Neutrophil (primary cell): ENCODE measurements around the gene NCL.

Source experiments
- H3K27ac ChIP-seq: fragments of 200-600 bp; sonication (generic); 2 replicates; pipeline ENCODE4 v1.5.1; 2016; ENCODE audit warnings: mild to moderate bottlenecking, moderate library complexity
- H3K27me3 ChIP-seq: fragments of 200-600 bp; sonication (generic); 2 replicates; pipeline ENCODE4 v1.6.0; 2016; ENCODE audit warnings: mild to moderate bottlenecking
- H3K36me3 ChIP-seq: fragments of 200-600 bp; sonication (generic); 2 replicates; pipeline ENCODE4 v1.5.1; 2017
- H3K4me1 ChIP-seq, 2 experiments: fragments of 200-600 bp in 1 of 2; sonication (generic) in 1 of 2; 1 replicate in 1 of 2; 2 replicates in 1 of 2; pipeline versions ENCODE4 v1.5.1 to v1.6.1; 2013 to 2016; ENCODE audit warnings: low read depth in 1 of 2, low read length in 1 of 2, mild to moderate bottlenecking in 1 of 2, moderate library complexity in 1 of 2; ENCODE audit not compliant: control insufficient read depth in 1 of 2, insufficient read depth in 1 of 2
- H3K4me3 ChIP-seq, 2 experiments: fragments of 200-600 bp in 1 of 2; sonication (generic) in 1 of 2; 1 replicate in 1 of 2; 2 replicates in 1 of 2; pipeline ENCODE4 v1.5.1; 2013 to 2016; ENCODE audit warnings: low read depth in 1 of 2, low read length in 1 of 2, mild to moderate bottlenecking in 1 of 2, moderate library complexity in 1 of 2
- H3K9me3 ChIP-seq: fragments of 200-600 bp; sonication (generic); 2 replicates; pipeline ENCODE4 v1.5.1; 2016
- TF ChIP-seq, protein P1 (sequence below): fragments of 200-600 bp; sonication (generic); IDR thresholded peaks from 2 replicates; pipeline ENCODE4 v1.5.1; 2016; ENCODE audit warnings: antibody characterized with exemption

Gene NCL

DNA sequence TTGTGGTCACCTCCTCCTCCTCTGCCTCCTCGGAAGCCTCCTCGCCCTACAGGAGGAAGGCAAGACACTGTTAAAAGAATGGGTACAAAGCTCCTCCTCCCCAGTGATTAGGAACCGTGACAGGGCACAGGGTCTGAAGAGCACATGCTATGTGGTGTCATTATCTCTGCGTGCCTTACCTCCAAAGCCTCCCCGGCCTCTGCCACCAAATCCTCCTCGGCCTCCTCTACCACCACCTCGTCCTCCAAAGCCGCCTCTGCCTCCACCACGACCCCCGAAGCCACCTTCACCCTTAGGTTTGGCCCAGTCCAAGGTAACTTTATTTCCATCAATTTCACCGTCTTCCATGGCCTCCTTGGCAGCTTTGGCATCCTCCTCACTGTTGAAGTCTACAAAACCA lies 9.1 kb downstream of the NCL start:
- H3K27me3 ChIP-seq: no peaks in the 10 kb centered on the region
- no peaks in the 10 kb centered on the region for H3K4me1 ChIP-seq
- H3K27ac ChIP-seq: no peak overlapping the region
- H3K4me3 ChIP-seq: no peak overlapping the region
- TF ChIP-seq, protein P1, sequence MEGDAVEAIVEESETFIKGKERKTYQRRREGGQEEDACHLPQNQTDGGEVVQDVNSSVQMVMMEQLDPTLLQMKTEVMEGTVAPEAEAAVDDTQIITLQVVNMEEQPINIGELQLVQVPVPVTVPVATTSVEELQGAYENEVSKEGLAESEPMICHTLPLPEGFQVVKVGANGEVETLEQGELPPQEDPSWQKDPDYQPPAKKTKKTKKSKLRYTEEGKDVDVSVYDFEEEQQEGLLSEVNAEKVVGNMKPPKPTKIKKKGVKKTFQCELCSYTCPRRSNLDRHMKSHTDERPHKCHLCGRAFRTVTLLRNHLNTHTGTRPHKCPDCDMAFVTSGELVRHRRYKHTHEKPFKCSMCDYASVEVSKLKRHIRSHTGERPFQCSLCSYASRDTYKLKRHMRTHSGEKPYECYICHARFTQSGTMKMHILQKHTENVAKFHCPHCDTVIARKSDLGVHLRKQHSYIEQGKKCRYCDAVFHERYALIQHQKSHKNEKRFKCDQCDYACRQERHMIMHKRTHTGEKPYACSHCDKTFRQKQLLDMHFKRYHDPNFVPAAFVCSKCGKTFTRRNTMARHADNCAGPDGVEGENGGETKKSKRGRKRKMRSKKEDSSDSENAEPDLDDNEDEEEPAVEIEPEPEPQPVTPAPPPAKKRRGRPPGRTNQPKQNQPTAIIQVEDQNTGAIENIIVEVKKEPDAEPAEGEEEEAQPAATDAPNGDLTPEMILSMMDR: no peak
- H3K36me3 ChIP-seq: peaks cover 72% of the 10 kb centered on the region
- H3K9me3 ChIP-seq: no peaks in the 10 kb centered on the region

DNA sequence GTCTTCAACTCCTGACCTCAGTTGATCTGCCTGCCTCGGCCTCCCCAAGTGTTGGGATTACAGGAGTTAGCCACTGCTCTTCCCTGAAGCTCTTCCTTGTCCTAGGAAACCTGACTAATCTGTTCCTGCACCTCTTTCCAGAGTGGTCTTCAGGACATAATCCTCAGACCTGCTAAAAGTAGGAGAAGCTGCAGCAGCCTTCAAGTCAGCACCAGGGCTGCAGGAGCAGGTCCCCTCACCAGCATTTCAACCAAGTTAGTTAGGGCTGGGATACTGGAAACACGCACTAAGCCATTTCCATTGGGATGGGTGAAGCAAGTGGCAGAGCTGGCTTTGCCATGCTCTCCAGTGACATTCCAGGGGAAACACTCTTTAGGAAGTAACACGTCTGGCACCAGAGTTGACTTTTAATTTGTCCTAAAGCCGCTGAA lies 9.9 kb downstream of the NCL start:
- Histone ChIP-seq H3K9me3 (no peaks in the 10 kb centered on the region), H3K36me3 (peaks cover 63% of the 10 kb centered on the region), H3K27ac (no peak overlapping the region), H3K27me3 (no peaks in the 10 kb centered on the region), H3K4me1 (no peaks in the 10 kb centered on the region), H3K4me3 (no peak overlapping the region)
- TF ChIP-seq, protein P1: no peak

DNA sequence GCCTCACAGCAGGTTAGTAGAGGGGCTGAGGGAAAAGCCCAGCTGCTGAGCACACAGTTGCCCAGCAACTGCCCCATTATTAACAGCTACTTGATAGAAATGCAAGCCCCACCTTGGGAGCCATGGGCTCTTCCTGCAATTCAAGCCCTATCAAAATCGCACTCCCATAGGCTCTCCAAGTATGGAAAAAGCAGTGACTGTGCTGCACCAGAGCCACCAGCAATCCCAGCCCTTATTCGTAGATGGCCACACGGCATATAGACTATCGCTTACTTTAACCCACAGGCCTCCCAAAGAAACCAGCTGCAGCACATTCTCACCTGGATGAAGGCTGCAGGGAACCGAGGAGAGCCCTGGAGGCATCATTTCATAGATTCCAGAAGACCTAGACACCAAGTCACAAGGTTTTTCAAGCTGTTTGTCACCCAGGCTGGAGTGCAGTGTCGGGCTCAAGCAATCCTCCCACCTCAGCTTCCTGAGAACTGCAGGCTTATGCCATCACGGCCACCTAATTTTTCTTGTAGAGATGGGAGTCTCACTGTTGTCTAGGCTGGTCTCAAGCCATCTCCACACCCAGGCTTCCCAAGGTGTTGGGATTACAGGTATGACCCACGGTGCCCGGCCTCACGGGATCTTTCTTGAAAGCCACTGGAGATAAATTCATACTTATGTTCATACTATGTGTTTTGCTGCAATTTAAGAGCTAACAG lies 11.3 kb downstream of the NCL start:
- Histone ChIP-seq H3K27ac (no peak overlapping the region), H3K36me3 (peaks cover 50% of the 10 kb centered on the region)

DNA sequence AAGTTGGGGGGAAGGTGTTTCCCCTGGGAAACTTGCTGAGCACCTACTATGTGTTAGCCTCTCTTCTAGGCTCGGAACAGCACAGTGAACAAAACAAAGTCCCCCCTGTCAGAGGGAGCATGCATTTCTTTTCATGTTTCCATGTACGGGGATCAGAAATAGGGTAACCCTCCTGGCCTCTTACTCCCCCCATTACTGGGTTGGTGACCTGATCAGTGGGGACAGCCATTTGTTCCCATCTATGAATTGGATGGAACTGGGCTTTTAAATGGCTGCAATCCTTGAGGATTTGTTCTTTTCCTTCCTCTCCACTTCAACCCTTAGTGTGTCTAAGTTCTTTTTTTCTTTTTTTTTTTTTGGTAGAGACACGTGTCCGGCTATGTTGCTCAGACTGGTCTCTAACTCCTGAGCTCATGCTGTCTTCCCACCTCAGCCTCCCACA lies 13.7 kb downstream of the NCL start:
- Histone ChIP-seq H3K4me3 (no peak overlapping the region), H3K9me3 (no peaks in the 10 kb centered on the region), H3K4me1 (no peaks in the 10 kb centered on the region), H3K27me3 (no peaks in the 10 kb centered on the region), H3K27ac (no peak overlapping the region), H3K36me3 (peaks cover 26% of the 10 kb centered on the region)
- TF ChIP-seq, protein P1: no peak

More for the DNA sequence above, 11.3 kb downstream of the NCL start:
- no peaks in the 10 kb centered on the region for H3K4me1 ChIP-seq
- H3K27me3 ChIP-seq: no peaks in the 10 kb centered on the region
- H3K4me3 ChIP-seq: no peak overlapping the region
- H3K9me3 ChIP-seq: no peaks in the 10 kb centered on the region
- TF ChIP-seq, protein P1: no peak

DNA sequence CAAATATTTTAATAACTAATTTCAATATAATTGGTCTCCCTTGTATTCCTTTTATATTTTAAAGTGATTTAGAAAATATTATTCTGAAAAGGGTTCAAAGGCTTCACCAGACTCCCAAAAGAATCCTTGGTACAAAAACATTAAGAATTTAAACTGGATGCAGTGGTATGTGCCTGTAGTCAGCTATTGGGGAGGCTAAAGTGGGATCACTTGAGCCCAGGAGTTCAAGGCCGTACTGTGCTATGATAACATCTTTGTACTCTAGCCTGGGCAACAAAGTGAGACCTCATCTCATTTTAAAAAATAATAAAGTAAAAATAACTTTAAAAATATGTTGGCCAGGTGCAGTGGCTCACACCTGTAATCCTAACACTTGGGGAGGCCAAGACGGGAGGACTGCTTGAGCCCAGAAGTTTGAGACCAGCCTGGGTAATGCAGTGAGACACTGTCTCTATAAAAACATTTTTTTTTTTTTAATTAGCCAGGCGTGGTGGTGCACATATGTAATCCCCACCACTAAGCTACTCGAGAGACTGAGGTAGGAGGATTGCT lies 14.7 kb downstream of the NCL start:
- Histone ChIP-seq H3K36me3 (peaks cover 16% of the 10 kb centered on the region), H3K4me1 (no peaks in the 10 kb centered on the region), H3K27me3 (no peaks in the 10 kb centered on the region), H3K27ac (no peak overlapping the region), H3K4me3 (no peak overlapping the region), H3K9me3 (no peaks in the 10 kb centered on the region)
- TF ChIP-seq, protein P1: no peak
